ENCODE data around the gene LRRTM1.

Gene LRRTM1

DNA sequence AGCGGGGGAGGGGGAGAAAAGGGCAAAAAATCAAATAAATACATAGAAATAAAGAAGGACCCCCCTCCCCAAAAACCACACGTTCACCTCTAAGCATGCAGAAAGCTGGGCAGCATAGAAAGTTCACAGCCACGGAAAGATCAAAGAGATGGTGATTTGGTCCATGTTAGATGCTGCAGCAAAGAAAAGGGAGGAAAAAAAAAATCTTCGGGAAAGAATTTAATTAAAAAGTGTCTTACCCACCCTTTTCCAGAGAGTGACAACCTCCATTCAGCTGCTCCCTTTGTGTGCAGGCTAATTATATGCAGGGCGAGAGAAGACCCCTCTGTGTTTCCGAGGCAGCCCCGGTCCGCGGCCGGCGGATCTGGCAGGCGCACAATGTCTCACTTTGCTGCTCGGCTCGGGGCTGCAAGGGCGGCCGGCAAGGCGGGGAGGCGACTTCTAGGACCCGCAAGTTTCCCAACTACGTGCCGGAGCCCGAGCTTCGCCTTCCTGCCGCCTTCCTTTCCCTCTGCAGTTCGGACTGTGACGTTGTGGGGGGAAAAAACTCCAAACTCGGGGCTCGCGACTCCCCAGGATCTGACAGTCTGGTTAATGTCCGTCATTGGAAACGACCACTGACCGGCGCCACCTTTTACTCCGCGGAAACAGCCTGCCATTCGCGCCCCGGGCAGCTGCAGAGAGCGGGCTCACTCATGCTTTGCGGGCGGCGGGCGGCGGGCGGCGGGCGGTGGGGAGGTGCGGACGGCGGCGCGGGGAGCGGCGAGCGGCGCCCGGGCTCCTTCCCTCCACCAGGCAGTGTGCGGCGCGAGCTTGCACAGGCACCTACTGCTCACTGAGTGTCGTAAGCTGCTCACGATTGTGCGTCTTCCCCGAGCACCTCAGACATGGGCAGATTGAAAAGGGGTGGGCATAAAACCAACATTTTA lies at the start of gene LRRTM1:
LRRTM1 (minus strand) TSS at position 844 of the 929 bp plus-strand sequence. CDS start 933 bp downstream, outside the sequence.
- in situ Hi-C loops (cut with HindIII; ENCODE audit: low pct_ligation_motif_present, low pct_unique_long_range_greater_than_20kb, low sequenced_read_pairs), result no loop called here
- DNase-seq, result peak; percentile 9

- DNase-seq, result no peak
- in situ Hi-C loops (cut with HindIII; ENCODE audit: low pct_ligation_motif_present, low pct_unique_long_range_greater_than_20kb, low sequenced_read_pairs), result no loop called here
These were observed 46.7 kb upstream of the LRRTM1 start for GRCh38 chr2:80351231-80351630.

DNA sequence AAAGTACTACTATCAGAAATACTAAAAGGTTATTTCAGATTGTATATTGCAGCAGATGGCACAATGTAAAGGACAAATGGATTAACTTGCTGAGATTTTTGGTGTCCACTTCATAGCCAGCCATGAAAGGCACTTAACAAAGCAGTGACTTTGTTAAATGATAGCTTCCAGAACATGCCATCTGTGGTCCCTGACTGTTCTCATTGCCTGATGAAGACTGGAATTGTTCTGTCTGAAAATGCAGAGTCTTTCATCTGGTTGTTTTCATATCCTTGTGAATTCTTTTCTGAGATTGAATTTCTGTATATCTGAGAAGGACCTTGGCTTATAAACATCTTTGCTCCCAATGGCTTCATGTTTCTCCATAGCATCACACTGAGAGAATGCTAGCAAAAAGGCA lies 44.4 kb upstream of the LRRTM1 start:
- in situ Hi-C loops (cut with HindIII; ENCODE audit: low pct_ligation_motif_present, low pct_unique_long_range_greater_than_20kb, low sequenced_read_pairs), result no loop called here
- DNase-seq, result no peak

DNA sequence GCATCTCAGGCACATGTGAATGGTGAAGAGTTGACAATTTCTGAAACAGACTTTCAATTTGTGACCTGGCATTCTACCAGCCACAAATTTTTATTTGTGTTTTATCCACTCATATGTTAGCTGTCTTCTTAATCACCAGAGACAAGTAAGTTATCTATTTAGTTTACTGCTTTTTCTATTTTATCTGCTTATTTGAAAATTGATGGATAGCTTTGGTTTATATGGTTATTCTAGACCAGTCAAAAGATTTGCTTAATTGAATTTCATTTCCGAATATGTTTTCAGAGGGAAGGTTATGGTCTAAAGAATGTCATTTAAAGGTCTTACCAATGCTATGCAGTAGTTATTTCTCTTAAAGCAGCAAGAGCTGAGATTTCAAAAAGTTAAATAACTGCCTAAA lies 43.5 kb upstream of the LRRTM1 start:
- no peak for DNase-seq
- in situ Hi-C loops (cut with HindIII; ENCODE audit: low pct_ligation_motif_present, low pct_unique_long_range_greater_than_20kb, low sequenced_read_pairs), result no loop called here

- in situ Hi-C loops (cut with HindIII; ENCODE audit: low pct_ligation_motif_present, low pct_unique_long_range_greater_than_20kb, low sequenced_read_pairs), result no loop called here
- DNase-seq, result no peak
These were observed 35.5 kb upstream of the LRRTM1 start for GRCh38 chr2:80340022-80340421.

- no peak for DNase-seq
- in situ Hi-C loops (cut with HindIII; ENCODE audit: low pct_ligation_motif_present, low pct_unique_long_range_greater_than_20kb, low sequenced_read_pairs), result no loop called here
These were observed 34.2 kb upstream of the LRRTM1 start for GRCh38 chr2:80338794-80339193.

- in situ Hi-C loops (cut with HindIII; ENCODE audit: low pct_ligation_motif_present, low pct_unique_long_range_greater_than_20kb, low sequenced_read_pairs), result no loop called here
- DNase-seq, result no peak
These were observed 30.9 kb upstream of the LRRTM1 start for GRCh38 chr2:80335411-80335810.

GRCh38 chr2:80333886-80334285 lies 29.3 kb upstream of the LRRTM1 start:
- in situ Hi-C loops (cut with HindIII; ENCODE audit: low pct_ligation_motif_present, low pct_unique_long_range_greater_than_20kb, low sequenced_read_pairs), result no loop called here
- DNase-seq, result no peak

GRCh38 chr2:80330527-80331450 lies 26.2 kb upstream of the LRRTM1 start:
- in situ Hi-C loops (cut with HindIII; ENCODE audit: low pct_ligation_motif_present, low pct_unique_long_range_greater_than_20kb, low sequenced_read_pairs), result no loop called here
- DNase-seq, result no peak

GRCh38 chr2:80329491-80329890 lies 24.9 kb upstream of the LRRTM1 start:
- in situ Hi-C loops (cut with HindIII; ENCODE audit: low pct_ligation_motif_present, low pct_unique_long_range_greater_than_20kb, low sequenced_read_pairs), result no loop called here
- no peak for DNase-seq

GRCh38 chr2:80328159-80328571 lies 23.6 kb upstream of the LRRTM1 start:
- DNase-seq, result no peak
- in situ Hi-C loops (cut with HindIII; ENCODE audit: low pct_ligation_motif_present, low pct_unique_long_range_greater_than_20kb, low sequenced_read_pairs), result no loop called here

GRCh38 chr2:80326861-80327260 lies 22.3 kb upstream of the LRRTM1 start:
- in situ Hi-C loops (cut with HindIII; ENCODE audit: low pct_ligation_motif_present, low pct_unique_long_range_greater_than_20kb, low sequenced_read_pairs), result no loop called here
- DNase-seq, result no peak

GRCh38 chr2:80326214-80326613 lies 21.7 kb upstream of the LRRTM1 start:
- in situ Hi-C loops (cut with HindIII; ENCODE audit: low pct_ligation_motif_present, low pct_unique_long_range_greater_than_20kb, low sequenced_read_pairs), result no loop called here

DNA sequence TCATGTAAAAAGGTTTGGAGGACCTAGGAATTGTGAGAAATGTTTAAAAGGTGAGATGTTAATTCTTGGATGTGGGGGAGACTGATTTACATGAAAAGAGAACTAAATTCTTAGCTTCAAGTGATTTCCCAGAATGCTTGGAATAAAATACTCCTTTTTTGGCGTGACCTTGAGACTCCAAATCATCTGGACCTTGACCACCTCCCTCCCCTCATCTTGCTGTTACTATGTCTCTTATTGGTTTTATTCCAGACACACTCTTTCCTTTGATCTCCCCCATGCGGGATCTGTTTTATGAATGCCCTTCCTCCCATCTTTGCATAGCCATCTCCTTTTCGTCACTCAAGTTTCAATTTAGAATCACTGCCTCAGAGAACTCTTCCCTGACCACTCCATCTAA lies 20.0 kb upstream of the LRRTM1 start:
- no peak for DNase-seq
- in situ Hi-C loops (cut with HindIII; ENCODE audit: low pct_ligation_motif_present, low pct_unique_long_range_greater_than_20kb, low sequenced_read_pairs), result no loop called here

More at GRCh38 chr2:80326214-80326613, 21.7 kb upstream of the LRRTM1 start:
- DNase-seq, result peak; percentile 40

DNA sequence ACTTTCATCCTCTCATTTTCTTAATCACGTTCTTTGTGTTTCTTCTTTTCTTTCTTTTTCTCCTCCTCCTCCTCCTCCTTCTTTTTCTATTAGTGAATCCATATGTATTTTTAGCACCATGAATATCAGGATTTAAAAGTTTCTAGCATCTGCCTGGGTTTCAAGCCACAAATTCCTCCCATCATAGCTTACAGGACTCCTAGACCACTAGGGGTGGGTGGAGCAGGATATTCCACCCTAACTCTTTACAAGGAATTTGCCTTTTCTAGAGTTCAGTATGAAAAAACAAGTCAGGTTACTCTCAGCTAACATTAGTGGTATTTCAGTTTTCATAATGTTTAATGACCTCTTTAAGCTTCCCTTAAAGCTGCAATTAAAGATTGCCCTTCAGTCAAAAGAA lies 19.1 kb upstream of the LRRTM1 start:
- in situ Hi-C loops (cut with HindIII; ENCODE audit: low pct_ligation_motif_present, low pct_unique_long_range_greater_than_20kb, low sequenced_read_pairs), result no loop called here
- DNase-seq, result no peak

DNA sequence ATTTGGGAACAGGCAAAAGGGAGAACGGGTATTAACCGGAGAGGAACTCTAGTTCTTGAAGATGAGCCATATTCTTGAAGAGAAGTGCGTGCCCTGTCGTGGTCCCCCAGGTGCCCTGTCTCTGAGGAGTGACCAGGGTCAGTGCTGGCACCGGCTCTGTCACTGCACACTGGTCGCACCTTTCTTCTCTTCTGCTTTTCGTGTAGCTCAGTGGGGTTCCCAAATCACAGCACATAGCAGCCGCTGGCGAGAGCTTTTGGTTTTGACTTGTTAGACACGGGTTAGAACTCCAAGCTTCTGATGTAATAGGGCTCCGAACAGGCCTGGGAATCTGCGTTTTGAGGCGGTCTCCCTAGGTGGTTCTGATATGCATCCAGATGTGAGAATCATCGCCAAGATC lies 18.4 kb upstream of the LRRTM1 start:
- DNase-seq, result no peak
- in situ Hi-C loops (cut with HindIII; ENCODE audit: low pct_ligation_motif_present, low pct_unique_long_range_greater_than_20kb, low sequenced_read_pairs), result no loop called here

DNA sequence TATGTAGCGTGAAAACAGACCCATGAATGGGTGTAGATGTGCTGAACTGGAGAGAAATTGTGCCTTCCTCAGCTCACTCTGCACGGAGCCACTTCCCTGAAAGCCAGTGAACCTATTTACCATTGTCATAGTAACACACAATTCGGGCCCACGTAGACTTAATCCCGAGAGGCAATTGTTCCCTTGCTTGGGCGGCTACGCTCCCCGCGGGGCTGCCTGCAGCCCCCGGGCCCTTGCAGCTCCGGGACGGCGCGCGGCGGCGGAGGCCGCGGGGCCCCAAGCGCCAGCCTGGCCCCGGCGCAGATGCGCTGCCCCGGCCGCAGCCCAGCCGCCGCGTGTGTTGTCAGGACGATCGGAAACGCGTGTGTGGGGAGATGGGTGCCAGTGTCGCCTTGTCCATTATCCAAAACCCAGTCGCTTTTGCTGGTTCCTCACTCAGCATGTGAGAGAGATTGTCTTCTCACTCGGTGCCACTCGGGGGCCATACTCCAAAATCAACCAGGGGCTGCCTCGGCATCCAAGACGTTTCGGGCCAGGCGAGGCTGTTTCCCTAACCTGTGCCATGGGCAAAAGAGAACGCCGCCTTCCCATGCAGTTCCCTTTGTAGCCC lies 17.9 kb upstream of the LRRTM1 start:
- DNase-seq, result no peak
- in situ Hi-C loops (cut with HindIII; ENCODE audit: low pct_ligation_motif_present, low pct_unique_long_range_greater_than_20kb, low sequenced_read_pairs), result no loop called here

DNA sequence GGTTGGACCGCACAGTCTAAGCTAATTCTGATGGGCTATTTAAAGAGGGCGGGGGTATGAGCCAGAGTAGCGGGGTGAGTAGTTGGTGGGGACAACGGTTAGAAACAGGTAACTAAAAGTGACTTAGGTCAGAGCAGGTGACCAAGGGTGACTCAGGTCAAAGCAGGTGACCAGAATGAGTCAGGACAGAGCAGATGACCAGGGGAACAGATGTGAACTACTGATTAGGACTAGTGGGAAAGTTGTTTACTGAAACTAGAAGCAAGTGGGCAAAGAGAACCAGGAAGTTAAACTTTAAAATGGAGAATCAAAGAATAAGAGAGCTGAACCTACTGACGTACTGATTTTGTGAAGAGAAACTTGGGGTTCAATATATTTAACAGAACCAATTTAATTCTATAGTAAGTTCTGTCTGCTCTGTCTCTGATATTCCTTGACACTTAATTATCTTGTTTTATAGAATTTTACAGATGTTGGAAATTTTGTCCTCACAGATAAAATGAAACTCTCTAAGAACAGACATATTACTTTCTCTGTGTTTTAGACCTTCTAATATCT lies 7.8 kb upstream of the LRRTM1 start:
- in situ Hi-C loops (cut with HindIII; ENCODE audit: low pct_ligation_motif_present, low pct_unique_long_range_greater_than_20kb, low sequenced_read_pairs), result no loop called here
- no peak for DNase-seq

DNA sequence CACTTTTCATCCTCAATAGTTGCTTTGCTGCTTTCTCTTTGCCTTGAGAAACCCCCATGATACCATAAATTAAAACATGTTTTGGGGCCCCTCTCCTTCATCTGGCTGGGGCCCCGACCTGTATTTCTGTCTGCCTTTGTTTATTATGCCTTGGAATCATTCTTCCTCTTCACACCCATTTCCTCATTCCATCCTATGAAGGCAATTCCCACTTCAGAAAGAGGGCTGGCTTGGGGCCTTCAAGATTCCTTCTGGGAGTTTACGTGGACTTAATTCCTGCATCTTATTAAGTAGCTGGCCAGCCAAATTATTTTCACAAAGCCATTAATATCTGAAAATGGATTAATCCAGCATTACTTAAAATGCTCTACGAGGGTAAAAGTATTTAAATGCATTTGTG lies 6.8 kb upstream of the LRRTM1 start:
- in situ Hi-C loops (cut with HindIII; ENCODE audit: low pct_ligation_motif_present, low pct_unique_long_range_greater_than_20kb, low sequenced_read_pairs), result no loop called here
- DNase-seq, result no peak
